ENCODE data around the gene TSPAN11. TPM values are rescaled to one million over a fixed set of nuclear protein-coding genes. Genes with fewer than 3 reads are reported as not detected.

The TSPAN11 gene
- total RNA-seq, 1 donor from 2014 or later: 17.5 TPM

GRCh38 chr12:30896461-30896860 lies 30.1 kb upstream of the TSPAN11 start:
- DNase-seq (ENCODE audit: low spot score, unreplicated experiment): no peak
- Mint-ChIP-seq H3K4me1 (ENCODE audit: low read depth) (no peaks in the 10 kb centered on the region), H3K27me3 (peaks cover 3% of the 10 kb centered on the region), H3K27ac (no peak overlapping the region), H3K4me3 (ENCODE audit: low read depth) (no peak overlapping the region), H3K9me3 (ENCODE audit: low read depth) (peaks cover 2% of the 10 kb centered on the region), H3K36me3 (ENCODE audit: insufficient read depth) (no peaks in the 10 kb centered on the region)
- TF ChIP-seq, protein P1, sequence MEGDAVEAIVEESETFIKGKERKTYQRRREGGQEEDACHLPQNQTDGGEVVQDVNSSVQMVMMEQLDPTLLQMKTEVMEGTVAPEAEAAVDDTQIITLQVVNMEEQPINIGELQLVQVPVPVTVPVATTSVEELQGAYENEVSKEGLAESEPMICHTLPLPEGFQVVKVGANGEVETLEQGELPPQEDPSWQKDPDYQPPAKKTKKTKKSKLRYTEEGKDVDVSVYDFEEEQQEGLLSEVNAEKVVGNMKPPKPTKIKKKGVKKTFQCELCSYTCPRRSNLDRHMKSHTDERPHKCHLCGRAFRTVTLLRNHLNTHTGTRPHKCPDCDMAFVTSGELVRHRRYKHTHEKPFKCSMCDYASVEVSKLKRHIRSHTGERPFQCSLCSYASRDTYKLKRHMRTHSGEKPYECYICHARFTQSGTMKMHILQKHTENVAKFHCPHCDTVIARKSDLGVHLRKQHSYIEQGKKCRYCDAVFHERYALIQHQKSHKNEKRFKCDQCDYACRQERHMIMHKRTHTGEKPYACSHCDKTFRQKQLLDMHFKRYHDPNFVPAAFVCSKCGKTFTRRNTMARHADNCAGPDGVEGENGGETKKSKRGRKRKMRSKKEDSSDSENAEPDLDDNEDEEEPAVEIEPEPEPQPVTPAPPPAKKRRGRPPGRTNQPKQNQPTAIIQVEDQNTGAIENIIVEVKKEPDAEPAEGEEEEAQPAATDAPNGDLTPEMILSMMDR (IDR thresholded peaks at IDR 0.05; ENCODE audit: unreplicated experiment): no peak

DNA sequence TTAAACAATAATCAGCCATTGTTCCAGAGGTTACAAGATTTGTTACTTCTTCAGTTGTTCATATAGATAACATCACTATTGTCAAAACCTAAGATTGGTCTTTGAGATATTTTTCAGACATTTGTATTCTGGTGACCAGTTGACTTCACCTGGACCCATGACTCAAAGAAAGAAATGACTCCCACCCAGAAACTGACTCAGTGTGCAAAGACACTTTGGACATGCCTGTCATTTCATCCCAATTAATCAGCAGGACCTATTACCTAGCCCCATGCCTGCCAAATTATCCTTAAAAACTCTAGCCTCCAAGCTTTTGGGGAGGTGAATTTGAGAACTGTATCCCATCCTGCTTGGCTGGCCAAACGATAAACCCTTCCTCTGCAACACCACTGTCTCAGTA lies 27.7 kb upstream of the TSPAN11 start:
- Mint-ChIP-seq H3K36me3 (ENCODE audit: insufficient read depth) (no peaks in the 10 kb centered on the region), H3K27me3 (peaks cover 3% of the 10 kb centered on the region)

GRCh38 chr12:30900351-30900750 lies 26.2 kb upstream of the TSPAN11 start:
- no peak for DNase-seq (ENCODE audit: low spot score, unreplicated experiment)
- Mint-ChIP-seq H3K4me1 (ENCODE audit: low read depth) (no peaks in the 10 kb centered on the region), H3K27ac (no peak overlapping the region), H3K27me3 (peaks cover 3% of the 10 kb centered on the region), H3K9me3 (ENCODE audit: low read depth) (peaks cover 2% of the 10 kb centered on the region), H3K36me3 (ENCODE audit: insufficient read depth) (no peaks in the 10 kb centered on the region), H3K4me3 (ENCODE audit: low read depth) (no peak overlapping the region)
- TF ChIP-seq, protein P1 (IDR thresholded peaks at IDR 0.05; ENCODE audit: unreplicated experiment): no peak

More for the DNA sequence above, 27.7 kb upstream of the TSPAN11 start:
- Mint-ChIP-seq H3K4me1 (ENCODE audit: low read depth) (no peaks in the 10 kb centered on the region), H3K9me3 (ENCODE audit: low read depth) (peaks cover 2% of the 10 kb centered on the region), H3K27ac (no peak overlapping the region), H3K4me3 (ENCODE audit: low read depth) (no peak overlapping the region)
- TF ChIP-seq, protein P1 (IDR thresholded peaks at IDR 0.05; ENCODE audit: unreplicated experiment): no peak
- DNase-seq (ENCODE audit: low spot score, unreplicated experiment): no peak

DNA sequence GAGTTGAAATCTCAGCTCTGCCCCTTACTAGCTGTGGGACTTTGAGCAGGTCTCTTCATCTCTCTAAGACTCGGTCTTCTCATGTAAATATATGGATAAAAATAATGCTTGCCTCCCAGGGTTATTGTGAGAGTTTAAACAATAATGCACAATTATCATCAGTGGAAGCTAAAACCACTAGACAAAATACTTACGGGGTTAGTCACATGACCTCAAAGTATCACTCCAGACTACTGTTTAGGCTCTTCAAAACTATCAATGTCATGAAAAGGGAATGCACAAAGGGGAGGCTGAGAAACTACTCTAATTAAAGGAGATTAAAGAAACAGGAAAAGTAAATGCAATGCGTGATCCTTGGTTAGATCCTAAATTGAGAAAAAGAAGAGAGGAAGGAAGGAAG lies 24.5 kb upstream of the TSPAN11 start:
- no peak for DNase-seq (ENCODE audit: low spot score, unreplicated experiment)
- TF ChIP-seq, protein P1 (IDR thresholded peaks at IDR 0.05; ENCODE audit: unreplicated experiment): no peak
- Mint-ChIP-seq H3K36me3 (ENCODE audit: insufficient read depth) (no peaks in the 10 kb centered on the region), H3K4me3 (ENCODE audit: low read depth) (no peak overlapping the region), H3K27ac (no peak overlapping the region), H3K9me3 (ENCODE audit: low read depth) (peaks cover 2% of the 10 kb centered on the region), H3K27me3 (peaks cover 3% of the 10 kb centered on the region), H3K4me1 (ENCODE audit: low read depth) (no peaks in the 10 kb centered on the region)

GRCh38 chr12:30902596-30902995 lies 24.0 kb upstream of the TSPAN11 start:
- H3K4me1 Mint-ChIP-seq (ENCODE audit: low read depth): no peaks in the 10 kb centered on the region
- TF ChIP-seq, protein P1 (IDR thresholded peaks at IDR 0.05; ENCODE audit: unreplicated experiment): no peak
- peaks cover 2% of the 10 kb centered on the region for H3K9me3 Mint-ChIP-seq (ENCODE audit: low read depth)
- peaks cover 3% of the 10 kb centered on the region for H3K27me3 Mint-ChIP-seq
- no peak overlapping the region for H3K4me3 Mint-ChIP-seq (ENCODE audit: low read depth)
- no peak overlapping the region for H3K27ac Mint-ChIP-seq
- no peaks in the 10 kb centered on the region for H3K36me3 Mint-ChIP-seq (ENCODE audit: insufficient read depth)
- no peak for DNase-seq (ENCODE audit: low spot score, unreplicated experiment)

Data from progenitor cell of endocrine pancreas (in vitro differentiated cells).